HG02588 (cell line): Measurements from ENCODE around the gene TBL3.
"Not testable (repeated sequence)": the region's sequence is repeated elsewhere in the genome, so short reads cannot be mapped to it uniquely, and the experiment has no call there.

ENCODE experiments used
- ATAC-seq: cut with Tn5 transposase; IDR thresholded peaks from one replicate; pipeline ENCODE4 v1.9.1; 2021; ENCODE audit warnings: mild to moderate bottlenecking, moderate library complexity; ENCODE audit not compliant: unreplicated experiment

TBL3 gene

GRCh38 chr16:1942810-1943726 is 28.8 kb upstream of the TBL3 start, which contains the start of gene MSRB1:
Gene MSRB1, minus strand, starts transcription at chr16:1943199. Its CDS starts 43 bp downstream, at chr16:1943156.
- ATAC-seq = peak; percentile 92

GRCh38 chr16:1944612-1945199 is 27.1 kb upstream of the TBL3 start:
- no peak for ATAC-seq

DNA sequence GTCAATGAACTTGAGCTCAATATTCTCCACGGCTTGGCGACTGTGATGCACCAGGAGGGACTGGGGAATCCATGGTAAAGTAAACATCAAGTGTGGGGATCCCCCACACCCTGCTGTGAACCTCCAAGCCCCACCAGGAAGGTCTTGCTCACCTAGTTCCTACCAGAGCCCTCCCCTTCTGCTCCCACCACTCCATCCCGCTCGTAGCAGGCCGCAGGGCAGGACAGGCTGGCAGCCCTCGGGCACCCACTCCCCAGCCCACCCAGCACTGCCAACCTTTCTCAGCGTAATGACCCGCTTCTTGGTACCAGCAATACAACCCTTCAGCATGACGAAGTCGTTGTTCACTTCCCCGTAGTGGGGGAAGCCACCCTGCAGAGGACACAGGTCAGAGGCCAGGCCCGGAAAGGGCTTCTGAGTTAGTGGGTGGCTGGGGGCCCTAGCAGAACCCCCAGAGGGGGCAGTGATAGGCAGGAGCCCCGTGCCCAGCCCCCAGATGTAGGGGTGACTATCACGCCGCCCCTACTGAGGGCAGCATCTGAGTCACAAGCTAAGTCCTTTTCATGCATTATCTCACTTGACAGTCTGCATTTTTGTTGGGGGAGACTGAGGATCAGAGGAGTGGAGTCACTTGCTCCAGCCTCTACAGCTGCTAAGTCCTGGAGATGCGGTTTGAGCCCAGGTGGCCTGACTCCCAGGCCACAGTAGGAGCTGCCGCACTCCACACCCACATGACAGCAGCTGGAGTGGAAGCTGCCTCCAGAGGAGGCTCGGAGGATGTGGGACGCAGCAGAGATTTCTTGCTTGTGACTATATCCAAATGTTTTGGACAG is 26.1 kb upstream of the TBL3 start:
- no peak for ATAC-seq

GRCh38 chr16:1946495-1947368 is 25.1 kb upstream of the TBL3 start:
- no peak for ATAC-seq

DNA sequence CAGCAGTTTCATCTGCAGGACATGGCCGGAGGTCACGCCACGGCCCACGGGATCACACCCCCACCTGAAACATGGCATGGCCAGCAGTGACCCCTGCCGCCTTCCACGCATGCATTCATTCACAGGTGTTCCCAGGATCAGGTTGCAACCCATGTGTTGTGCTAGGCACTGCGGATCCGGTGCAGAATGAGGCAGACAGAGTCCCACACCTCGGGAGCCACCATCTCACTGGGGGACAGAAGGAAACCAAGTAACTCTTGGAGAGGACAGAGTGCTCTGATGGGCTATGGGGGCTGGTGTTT is 24.5 kb upstream of the TBL3 start:
- ATAC-seq = no peak

DNA sequence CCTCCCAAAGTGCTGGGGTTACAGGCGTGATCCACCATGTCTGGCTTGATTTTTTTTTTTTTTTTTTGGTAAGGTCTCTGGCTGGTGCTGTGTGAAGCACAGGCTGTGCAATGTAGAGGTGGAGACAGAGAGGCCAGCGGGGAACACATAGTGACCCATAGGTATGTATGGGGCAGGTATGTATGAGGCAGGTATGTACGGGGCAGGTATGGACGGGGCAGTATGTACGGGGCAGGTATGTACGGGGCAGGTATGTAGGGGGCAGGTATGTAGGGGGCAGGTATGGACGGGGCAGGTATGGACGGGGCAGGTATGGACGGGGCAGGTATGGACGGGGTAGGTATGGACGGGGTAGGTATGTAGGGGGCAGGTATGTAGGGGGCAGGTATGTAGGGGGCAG is 22.3 kb upstream of the TBL3 start:
- no peak for ATAC-seq

- ATAC-seq = no peak
Measured at GRCh38 chr16:1950047-1950446, 21.8 kb upstream of the TBL3 start.

GRCh38 chr16:1950559-1950958 is 21.3 kb upstream of the TBL3 start:
- ATAC-seq = no peak

GRCh38 chr16:1953734-1954133 is 18.1 kb upstream of the TBL3 start:
- no peak for ATAC-seq

GRCh38 chr16:1957434-1958142 is 14.3 kb upstream of the TBL3 start:
- not testable (repeated sequence) for ATAC-seq

DNA sequence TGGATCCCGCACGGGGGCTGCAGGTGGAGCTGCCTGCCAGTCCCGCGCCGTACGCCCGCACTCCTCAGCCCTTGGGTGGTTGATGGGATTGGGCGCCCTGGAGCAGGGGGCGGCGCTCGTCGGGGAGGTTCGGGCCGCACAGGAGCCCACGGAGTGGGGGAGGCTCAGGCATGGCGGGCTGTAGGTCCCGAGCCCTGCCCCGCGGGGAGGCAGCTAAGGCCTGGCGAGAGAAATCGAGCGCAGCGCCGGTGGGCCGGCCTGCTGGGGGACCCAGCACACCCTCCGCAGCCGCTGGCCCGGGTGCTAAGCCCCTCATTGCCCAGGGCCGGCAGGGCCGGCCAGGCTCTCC is 13.7 kb upstream of the TBL3 start:
- ATAC-seq = not testable (repeated sequence)

GRCh38 chr16:1958715-1959268 is 13.1 kb upstream of the TBL3 start:
- no peak for ATAC-seq

DNA sequence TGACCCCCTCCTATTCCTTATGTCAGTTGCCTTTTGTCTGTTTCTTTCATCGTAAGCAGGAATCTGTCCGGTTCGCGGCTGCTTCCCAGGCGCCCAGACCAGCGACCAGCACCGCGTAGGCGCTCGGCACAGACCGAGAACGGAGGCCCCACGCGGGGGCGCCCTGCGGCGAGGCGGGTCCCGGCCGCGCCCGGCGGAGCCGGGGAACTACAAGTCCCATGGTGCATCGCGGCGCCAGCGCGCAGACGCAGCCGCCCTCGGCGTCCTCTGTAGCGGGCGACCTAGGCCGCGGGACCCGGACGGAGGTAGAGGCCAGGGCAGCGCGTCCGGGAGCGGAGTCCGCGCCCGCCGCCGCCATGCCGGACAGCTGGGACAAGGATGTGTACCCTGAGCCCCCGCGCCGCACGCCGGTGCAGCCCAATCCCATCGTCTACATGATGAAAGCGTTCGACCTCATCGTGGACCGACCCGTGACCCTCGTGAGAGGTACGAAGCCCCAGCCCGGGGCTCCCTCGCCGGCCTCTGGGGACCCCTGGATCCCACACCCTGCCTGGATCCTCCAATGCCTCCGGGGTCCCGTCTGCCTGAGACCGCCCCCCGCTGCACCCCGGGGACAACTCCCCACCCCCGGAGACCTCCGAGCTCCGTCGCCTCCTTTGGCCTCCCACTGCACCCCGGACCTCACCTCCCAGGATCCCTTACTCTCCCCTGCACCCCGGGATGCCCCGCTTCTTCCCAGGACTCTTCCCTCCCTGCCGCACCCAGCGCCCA is 12.4 kb upstream of the TBL3 start, which contains the start of gene NDUFB10:
TSS of gene NDUFB10 (plus strand) at position 270 of the 771 bp plus-strand sequence. CDS start at position 357, 87 bp downstream.
- peak; percentile 83 for ATAC-seq

DNA sequence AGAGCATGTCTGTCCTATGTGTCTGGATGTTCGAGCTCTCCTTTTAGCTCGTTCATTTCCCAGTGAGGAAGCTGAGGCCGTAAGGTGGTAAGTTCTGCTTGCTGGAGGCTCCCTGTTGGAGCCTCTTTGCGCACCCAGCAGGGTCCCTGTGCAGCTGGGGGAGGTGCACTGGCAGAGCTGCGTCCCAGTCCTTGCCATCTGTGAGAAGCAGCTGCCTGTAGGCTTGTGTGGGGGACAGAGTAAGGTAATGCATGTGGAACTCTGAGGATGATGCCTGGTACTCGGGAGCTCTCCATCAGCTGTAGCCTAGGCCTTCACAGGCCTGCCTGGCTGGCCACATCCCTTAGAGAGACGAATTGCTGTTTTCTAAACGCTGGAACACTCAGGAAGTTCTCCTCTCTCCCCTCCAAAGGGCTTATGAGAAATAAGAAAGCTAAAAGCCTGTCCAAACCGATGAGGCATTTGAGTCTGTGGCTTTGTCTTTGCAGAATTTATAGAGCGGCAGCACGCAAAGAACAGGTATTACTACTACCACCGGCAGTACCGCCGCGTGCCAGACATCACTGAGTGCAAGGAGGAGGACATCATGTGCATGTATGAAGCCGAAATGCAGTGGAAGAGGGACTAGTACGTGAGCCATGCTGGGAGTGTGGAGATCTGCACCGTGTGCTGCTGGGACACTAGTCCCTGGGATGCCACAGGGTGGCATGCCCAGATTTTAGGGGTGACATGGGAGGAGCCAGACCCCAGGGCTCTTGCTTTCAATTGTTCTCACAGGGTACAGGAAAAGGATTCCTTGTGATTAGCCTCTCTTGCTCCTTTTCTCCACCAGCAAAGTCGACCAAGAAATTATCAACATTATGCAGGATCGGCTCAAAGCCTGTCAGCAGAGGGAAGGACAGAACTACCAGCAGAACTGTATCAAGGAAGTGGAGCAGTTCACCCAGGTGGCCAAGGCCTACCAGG is 10.9 kb upstream of the TBL3 start:
- no peak for ATAC-seq

GRCh38 chr16:1961651-1962067 is 10.2 kb upstream of the TBL3 start:
- ATAC-seq = no peak

- not testable (repeated sequence) for ATAC-seq
Measured at GRCh38 chr16:1962161-1963153, 9.4 kb upstream of the TBL3 start.
